Measurements from ENCODE around the gene TNIK.

The TNIK gene

DNA sequence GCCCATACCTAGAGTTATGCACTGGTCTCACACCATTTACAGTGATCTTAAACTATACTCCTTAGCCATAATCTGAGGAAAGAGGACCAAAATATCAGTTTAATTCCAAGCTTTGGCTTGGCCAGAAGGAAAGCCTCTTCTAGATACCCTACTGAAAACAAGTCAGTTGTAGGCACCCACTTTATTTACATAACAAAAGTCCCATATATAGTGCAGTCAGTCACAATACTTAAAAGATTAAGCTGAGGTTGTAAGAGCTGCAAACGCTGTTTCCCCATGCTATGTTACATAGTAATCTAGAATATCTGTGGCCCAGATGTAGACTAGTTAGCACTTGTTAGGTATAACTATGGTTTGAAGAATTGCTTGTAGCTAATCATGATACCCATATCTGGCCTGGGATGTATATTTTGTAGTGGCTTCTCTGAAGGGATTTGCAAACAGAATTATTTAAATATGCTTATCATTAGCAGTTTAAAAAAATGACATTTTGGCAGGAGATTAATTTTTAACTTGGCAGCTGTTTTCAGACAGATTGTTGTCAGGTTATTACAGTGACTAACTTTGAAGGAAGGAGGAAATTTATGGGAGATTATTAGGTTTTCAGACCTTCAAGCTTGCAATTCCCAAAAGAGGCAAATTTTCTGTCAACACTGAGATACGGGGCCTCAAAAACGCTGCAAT, 273.2 kb downstream of the TNIK start:
- no peak for DNase-seq (ENCODE audit: low read depth)
- TF ChIP-seq, protein P1, sequence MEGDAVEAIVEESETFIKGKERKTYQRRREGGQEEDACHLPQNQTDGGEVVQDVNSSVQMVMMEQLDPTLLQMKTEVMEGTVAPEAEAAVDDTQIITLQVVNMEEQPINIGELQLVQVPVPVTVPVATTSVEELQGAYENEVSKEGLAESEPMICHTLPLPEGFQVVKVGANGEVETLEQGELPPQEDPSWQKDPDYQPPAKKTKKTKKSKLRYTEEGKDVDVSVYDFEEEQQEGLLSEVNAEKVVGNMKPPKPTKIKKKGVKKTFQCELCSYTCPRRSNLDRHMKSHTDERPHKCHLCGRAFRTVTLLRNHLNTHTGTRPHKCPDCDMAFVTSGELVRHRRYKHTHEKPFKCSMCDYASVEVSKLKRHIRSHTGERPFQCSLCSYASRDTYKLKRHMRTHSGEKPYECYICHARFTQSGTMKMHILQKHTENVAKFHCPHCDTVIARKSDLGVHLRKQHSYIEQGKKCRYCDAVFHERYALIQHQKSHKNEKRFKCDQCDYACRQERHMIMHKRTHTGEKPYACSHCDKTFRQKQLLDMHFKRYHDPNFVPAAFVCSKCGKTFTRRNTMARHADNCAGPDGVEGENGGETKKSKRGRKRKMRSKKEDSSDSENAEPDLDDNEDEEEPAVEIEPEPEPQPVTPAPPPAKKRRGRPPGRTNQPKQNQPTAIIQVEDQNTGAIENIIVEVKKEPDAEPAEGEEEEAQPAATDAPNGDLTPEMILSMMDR (IDR thresholded peaks at IDR 0.05; ENCODE audit: low read depth, low read length) = no peak
- TF ChIP-seq MYC (IDR thresholded peaks at IDR 0.05; ENCODE audit: low read depth, low read length) = no peak
- TF ChIP-seq, protein P2, sequence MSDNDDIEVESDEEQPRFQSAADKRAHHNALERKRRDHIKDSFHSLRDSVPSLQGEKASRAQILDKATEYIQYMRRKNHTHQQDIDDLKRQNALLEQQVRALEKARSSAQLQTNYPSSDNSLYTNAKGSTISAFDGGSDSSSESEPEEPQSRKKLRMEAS (IDR thresholded peaks at IDR 0.05; ENCODE audit: low read depth, low read length) = no peak
- no peak for TF ChIP-seq POLR2A (IDR thresholded peaks at IDR 0.05; ENCODE audit: extremely low read depth, insufficient read length)
- H3K4me3 ChIP-seq (ENCODE audit: low read depth, low read length) = no peak overlapping the region

DNA sequence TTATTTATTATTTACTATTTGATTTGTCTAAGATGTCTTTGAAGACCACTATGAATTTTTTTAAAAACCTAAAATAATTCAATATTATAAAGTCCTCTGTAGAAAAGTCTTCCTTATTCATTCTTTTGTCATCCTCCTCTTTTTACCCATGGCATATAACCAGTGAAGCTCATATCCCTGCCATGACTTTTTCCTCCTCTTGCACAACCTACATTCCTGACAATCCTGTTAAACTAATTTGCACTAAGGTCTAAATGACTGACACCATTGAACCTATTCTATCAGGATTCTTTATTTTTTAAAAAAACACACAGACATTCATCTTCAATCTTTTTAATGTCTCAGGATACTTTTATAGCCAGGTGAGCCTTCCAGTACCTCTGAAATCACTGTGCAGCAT, 273.8 kb downstream of the TNIK start:
- no peak for DNase-seq (ENCODE audit: low read depth)
- no peak for TF ChIP-seq MYC (IDR thresholded peaks at IDR 0.05; ENCODE audit: low read depth, low read length)
- TF ChIP-seq, protein P2 (IDR thresholded peaks at IDR 0.05; ENCODE audit: low read depth, low read length) = no peak
- no peak for TF ChIP-seq POLR2A (IDR thresholded peaks at IDR 0.05; ENCODE audit: extremely low read depth, insufficient read length)
- TF ChIP-seq, protein P1 (IDR thresholded peaks at IDR 0.05; ENCODE audit: low read depth, low read length) = no peak
- H3K4me3 ChIP-seq (ENCODE audit: low read depth, low read length) = no peak overlapping the region

DNA sequence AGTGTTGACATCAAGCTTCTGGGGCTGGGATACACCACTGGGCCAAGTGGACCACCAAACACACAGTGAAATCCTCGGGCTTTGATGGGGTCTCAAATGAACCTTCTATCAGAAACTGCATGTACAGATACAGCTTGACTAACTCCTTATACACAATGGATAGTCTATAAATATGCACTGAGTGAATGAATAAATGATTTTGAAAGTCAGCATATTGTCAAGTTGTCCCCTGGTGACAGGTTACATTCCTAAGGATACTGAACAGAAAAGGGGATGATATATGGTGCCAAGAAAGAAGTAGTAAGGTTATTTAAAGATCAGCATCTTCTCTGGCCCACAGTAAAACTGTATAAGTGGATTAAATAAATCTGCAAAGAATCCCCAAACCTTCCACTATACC, 274.2 kb downstream of the TNIK start:
- no peak for DNase-seq (ENCODE audit: low read depth)
- no peak for TF ChIP-seq MYC (IDR thresholded peaks at IDR 0.05; ENCODE audit: low read depth, low read length)
- no peak for TF ChIP-seq POLR2A (IDR thresholded peaks at IDR 0.05; ENCODE audit: extremely low read depth, insufficient read length)
- TF ChIP-seq, protein P1 (IDR thresholded peaks at IDR 0.05; ENCODE audit: low read depth, low read length) = no peak
- TF ChIP-seq, protein P2 (IDR thresholded peaks at IDR 0.05; ENCODE audit: low read depth, low read length) = no peak
- no peak overlapping the region for H3K4me3 ChIP-seq (ENCODE audit: low read depth, low read length)

DNA sequence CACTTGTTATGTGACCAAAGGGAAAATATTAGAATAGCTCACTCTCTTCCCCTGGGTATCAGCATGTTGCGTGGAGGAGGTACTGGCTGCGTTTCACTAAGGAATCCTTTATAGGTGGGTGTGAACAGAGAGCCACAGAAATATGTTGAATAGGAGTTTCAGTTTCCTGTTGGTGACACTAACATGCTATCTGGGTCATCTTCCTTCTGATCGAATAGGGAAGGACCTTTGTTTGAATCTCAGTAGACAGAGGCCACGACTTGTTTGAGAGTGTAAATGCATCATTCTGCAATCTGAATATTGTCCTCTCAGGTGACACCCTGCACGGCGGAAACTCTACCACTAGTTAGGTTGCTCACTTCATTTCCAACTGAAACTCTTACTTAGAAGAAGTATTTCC, 275.8 kb downstream of the TNIK start:
- H3K4me3 ChIP-seq (ENCODE audit: low read depth, low read length) = no peak overlapping the region
- DNase-seq (ENCODE audit: low read depth) = no peak
- TF ChIP-seq POLR2A (IDR thresholded peaks at IDR 0.05; ENCODE audit: extremely low read depth, insufficient read length) = no peak
- TF ChIP-seq, protein P1 (IDR thresholded peaks at IDR 0.05; ENCODE audit: low read depth, low read length) = no peak
- no peak for TF ChIP-seq MYC (IDR thresholded peaks at IDR 0.05; ENCODE audit: low read depth, low read length)
- TF ChIP-seq, protein P2 (IDR thresholded peaks at IDR 0.05; ENCODE audit: low read depth, low read length) = no peak

DNA sequence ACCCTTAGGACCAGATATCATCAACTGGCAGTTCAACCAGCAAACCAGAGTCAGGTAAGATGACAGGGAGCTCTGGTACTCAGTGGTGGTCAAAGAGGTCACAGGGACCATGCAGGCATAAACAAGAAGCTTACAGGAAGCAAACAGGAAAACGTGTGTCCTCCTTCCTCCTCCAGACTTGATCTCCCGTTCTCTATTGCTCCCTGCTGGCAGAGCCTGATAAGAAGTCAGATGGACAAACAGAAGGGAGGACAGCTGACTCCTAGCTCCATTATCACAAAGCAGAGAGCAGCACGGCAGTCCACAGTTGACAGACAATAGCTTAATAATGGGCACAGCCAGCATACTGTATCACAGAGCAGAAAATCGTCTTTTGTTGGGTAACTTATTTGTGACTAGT, 277.2 kb downstream of the TNIK start:
- TF ChIP-seq MYC (IDR thresholded peaks at IDR 0.05; ENCODE audit: low read depth, low read length) (no peak), POLR2A (IDR thresholded peaks at IDR 0.05; ENCODE audit: extremely low read depth, insufficient read length) (no peak)
- TF ChIP-seq, protein P2 (IDR thresholded peaks at IDR 0.05; ENCODE audit: low read depth, low read length) = no peak
- TF ChIP-seq, protein P1 (IDR thresholded peaks at IDR 0.05; ENCODE audit: low read depth, low read length) = no peak
- DNase-seq (ENCODE audit: low read depth) = no peak
- no peak overlapping the region for H3K4me3 ChIP-seq (ENCODE audit: low read depth, low read length)

Measured in NB4 (cell line).